Inferior parietal cortex (tissue), 1 donor: ENCODE measurements around the gene TRIM66.

Source experiments
- DNase-seq: peaks from one replicate; pipeline ENCODE4 v3.0.0-alpha.2; 2016; ENCODE audit errors: extremely low spot score

TRIM66 gene

GRCh38 chr11:8567602-8568198 lies 114.8 kb downstream of the TRIM66 start:
- DNase-seq = no peak

GRCh38 chr11:8566613-8567210 lies 115.8 kb downstream of the TRIM66 start:
- DNase-seq = peak; percentile 88

GRCh38 chr11:8564526-8564925 lies 117.9 kb downstream of the TRIM66 start:
- no peak for DNase-seq
